Measurements from ENCODE around the gene HP1BP3.

DNA sequence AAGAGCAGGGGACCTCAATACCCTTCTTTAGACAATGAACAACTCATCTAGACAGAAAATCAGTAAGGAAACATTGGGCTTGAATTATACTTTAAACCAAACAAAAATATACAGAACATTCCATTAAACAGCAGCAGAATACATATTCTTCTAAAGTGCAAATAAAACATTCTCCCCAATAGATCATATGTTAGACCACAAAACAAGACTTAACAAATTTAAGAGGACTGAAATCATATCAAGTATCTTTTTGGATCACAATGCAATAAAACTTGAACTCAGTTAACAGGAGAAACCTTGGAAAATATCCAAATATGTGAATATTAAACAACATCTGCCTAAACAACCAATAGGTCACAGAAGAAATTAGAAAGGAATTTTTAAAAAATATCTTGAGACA lies 47.7 kb upstream of the HP1BP3 start:
- TF ChIP-seq, protein P1, sequence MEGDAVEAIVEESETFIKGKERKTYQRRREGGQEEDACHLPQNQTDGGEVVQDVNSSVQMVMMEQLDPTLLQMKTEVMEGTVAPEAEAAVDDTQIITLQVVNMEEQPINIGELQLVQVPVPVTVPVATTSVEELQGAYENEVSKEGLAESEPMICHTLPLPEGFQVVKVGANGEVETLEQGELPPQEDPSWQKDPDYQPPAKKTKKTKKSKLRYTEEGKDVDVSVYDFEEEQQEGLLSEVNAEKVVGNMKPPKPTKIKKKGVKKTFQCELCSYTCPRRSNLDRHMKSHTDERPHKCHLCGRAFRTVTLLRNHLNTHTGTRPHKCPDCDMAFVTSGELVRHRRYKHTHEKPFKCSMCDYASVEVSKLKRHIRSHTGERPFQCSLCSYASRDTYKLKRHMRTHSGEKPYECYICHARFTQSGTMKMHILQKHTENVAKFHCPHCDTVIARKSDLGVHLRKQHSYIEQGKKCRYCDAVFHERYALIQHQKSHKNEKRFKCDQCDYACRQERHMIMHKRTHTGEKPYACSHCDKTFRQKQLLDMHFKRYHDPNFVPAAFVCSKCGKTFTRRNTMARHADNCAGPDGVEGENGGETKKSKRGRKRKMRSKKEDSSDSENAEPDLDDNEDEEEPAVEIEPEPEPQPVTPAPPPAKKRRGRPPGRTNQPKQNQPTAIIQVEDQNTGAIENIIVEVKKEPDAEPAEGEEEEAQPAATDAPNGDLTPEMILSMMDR (IDR thresholded peaks at IDR 0.05) = no peak
- TF ChIP-seq POLR2A (IDR thresholded peaks at IDR 0.05) = no peak
